Common myeloid progenitor, CD34-positive (primary cell): ENCODE measurements around the gene ENPP3.
A peak's percentile ranks its signal among the peaks of the same experiment; 100 is the strongest.

Source experiments
- CTCF ChIA-PET: fragments of 350-600 bp; sonication (Branson Sonifier 250); formaldehyde crosslinking; loops from one replicate; lab custom pipeline; 2021; ENCODE audit warnings: antibody characterized with exemption; lab: Charles Lee
- POLR2A ChIA-PET: fragments of 350-600 bp; sonication (Branson Sonifier 250); formaldehyde crosslinking; loops from one replicate; lab custom pipeline; 2021; ENCODE audit warnings: antibody characterized with exemption; lab: Charles Lee
- DNase-seq, 3 donors: peaks; one replicate each; pipeline versions ENCODE4 v3.0.0 to v3.0.0-alpha.2; 2013
- H3K27ac ChIP-seq, 2 experiments: 1 replicate in 1 of 2; 2 replicates in 1 of 2; pipeline ENCODE4 v1.7.0; 2013; ENCODE audit warnings: inconsistent platforms in 2 of 2, low read length in 2 of 2, mild to moderate bottlenecking in 2 of 2, low read depth in 1 of 2, moderate library complexity in 1 of 2; ENCODE audit not compliant: severe bottlenecking in 2 of 2, insufficient read depth in 1 of 2, poor library complexity in 1 of 2
- H3K27me3 ChIP-seq, 5 experiments: replicated peaks in 2 of 5; 1 replicate in 3 of 5; 2 replicates in 2 of 5; pipeline versions ENCODE4 v1.6.1 to v1.7.0; 2013; ENCODE audit warnings: low read length in 4 of 5, mild to moderate bottlenecking in 2 of 5, moderate library complexity in 2 of 5, inconsistent platforms in 1 of 5; ENCODE audit not compliant: insufficient read depth in 5 of 5, control insufficient read depth in 4 of 5
- H3K36me3 ChIP-seq, 4 experiments: 1 replicate in 2 of 4; 2 replicates in 2 of 4; pipeline versions ENCODE4 v1.6.1 to v1.7.0; 2013; ENCODE audit warnings: low read length in 3 of 4, control low read depth in 1 of 4, mild to moderate bottlenecking in 1 of 4; ENCODE audit not compliant: control insufficient read depth in 4 of 4, insufficient read depth in 4 of 4
- H3K4me1 ChIP-seq, 4 experiments: 1 replicate in 3 of 4; 2 replicates in 1 of 4; pipeline versions ENCODE4 v1.6.1 to v1.7.1; 2013; ENCODE audit warnings: low read length in 3 of 4, mild to moderate bottlenecking in 3 of 4, control low read depth in 1 of 4, inconsistent platforms in 1 of 4, moderate library complexity in 1 of 4; ENCODE audit not compliant: control insufficient read depth in 4 of 4, insufficient read depth in 4 of 4; ENCODE audit errors: control extremely low read depth in 1 of 4
- H3K4me3 ChIP-seq, 7 experiments: 1 replicate in 4 of 7; 2 replicates in 3 of 7; pipeline versions ENCODE4 v1.5.1 to v1.7.0; 2013; ENCODE audit warnings: mild to moderate bottlenecking in 7 of 7, low read length in 6 of 7, moderate library complexity in 6 of 7, inconsistent platforms in 2 of 7, low read depth in 2 of 7, control low read depth in 1 of 7; ENCODE audit not compliant: insufficient read depth in 4 of 7, control insufficient read depth in 1 of 7; ENCODE audit errors: extremely low read depth in 1 of 7
- H3K9me3 ChIP-seq, 5 experiments: 1 replicate in 4 of 5; 2 replicates in 1 of 5; pipeline versions ENCODE4 v1.6.1 to v1.7.1; 2013; ENCODE audit warnings: low read length in 4 of 5, mild to moderate bottlenecking in 2 of 5, inconsistent platforms in 1 of 5, low read depth in 1 of 5, moderate library complexity in 1 of 5; ENCODE audit not compliant: control insufficient read depth in 4 of 5, insufficient read depth in 2 of 5; ENCODE audit errors: control extremely low read depth in 1 of 5
- WGBS: methylation state at CpG from one replicate; pipeline ENCODE4 v1.1.5; 2013; ENCODE audit not compliant: insufficient coverage; 5-methylcytosine and 5-hydroxymethylcytosine counted together

ENPP3 gene

DNA sequence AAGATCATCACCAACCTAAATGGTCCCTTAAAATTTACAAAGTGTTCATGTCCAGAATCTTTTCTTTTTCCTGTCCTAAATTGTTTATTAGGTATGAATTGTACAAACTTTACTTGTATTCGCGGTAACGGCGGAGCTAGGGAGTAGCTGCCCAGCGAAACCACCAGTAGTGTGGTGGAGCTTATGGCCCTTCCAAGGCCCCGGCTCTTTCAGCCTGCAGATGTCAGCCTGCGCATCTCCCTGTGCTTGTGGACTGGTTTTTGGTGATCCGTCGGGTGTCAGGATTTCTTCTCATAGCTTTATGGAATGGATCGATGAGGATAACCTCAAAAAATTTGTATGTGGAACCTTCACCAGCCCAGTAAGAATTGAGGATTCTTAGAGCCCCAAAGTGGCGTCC is 143.5 kb downstream of the ENPP3 start:
- Histone ChIP-seq H3K4me1 (no peaks in the 10 kb centered on the region), H3K27me3 (peaks cover 0 to 6% (median 0%) of the 10 kb centered on the region in 5 experiments), H3K27ac (no peak overlapping the region), H3K36me3 (no peaks in the 10 kb centered on the region), H3K4me3 (no peak overlapping the region), H3K9me3 (no peaks in the 10 kb centered on the region)
- 97% methylated on average over 10 of the region's 11 CpGs for WGBS
- ChIA-PET CTCF (no interaction called here), POLR2A (no interaction called here)
- no peak for DNase-seq

DNA sequence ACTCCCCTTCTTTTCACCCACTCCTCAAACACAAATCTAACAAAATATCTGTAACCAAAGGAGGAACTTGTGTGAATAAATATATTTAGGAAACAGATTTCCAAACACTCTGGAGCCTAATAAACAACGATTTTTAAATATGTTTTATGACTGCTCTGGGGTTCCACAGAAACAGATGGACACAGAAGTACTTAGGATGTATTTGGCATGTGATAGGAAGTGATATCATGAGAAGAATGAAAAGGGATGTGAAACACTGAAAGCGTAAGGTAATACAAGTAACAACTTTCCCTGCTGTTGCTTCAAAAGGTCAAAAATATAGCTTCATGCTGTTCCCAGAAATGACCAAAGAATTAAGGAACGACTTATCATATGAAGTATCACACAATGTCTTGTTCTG is 144.6 kb downstream of the ENPP3 start:
- ChIA-PET CTCF (no interaction called here), POLR2A (no interaction called here)
- Histone ChIP-seq H3K9me3 (peaks cover 0 to 3% (median 0%) of the 10 kb centered on the region in 5 experiments), H3K27me3 (peaks cover 0 to 13% (median 0%) of the 10 kb centered on the region in 5 experiments), H3K27ac (no peak overlapping the region), H3K4me3 (no peak overlapping the region), H3K4me1 (no peaks in the 10 kb centered on the region), H3K36me3 (no peaks in the 10 kb centered on the region)
- WGBS, result 96% methylated on average over 3 of the region's 3 CpGs
- DNase-seq, result no peak

DNA sequence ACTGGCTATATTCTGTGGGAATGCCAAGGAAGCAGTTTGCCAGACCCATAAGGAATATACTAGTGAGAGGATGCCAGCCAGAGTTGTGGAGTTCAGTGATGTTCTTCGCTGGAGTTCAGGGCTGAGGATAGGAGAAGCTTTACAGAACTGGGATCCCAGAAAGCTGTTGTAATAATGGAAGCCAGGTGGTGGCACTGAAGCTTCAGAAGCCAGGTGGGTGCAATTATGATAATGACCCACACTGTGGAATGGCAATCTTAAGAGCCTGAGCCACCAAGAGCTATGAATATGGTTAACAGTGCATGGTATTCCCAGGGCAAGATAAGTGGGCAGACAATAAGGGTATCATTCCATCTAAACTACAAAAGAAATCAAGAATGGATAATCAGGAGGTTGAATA is 145.7 kb downstream of the ENPP3 start:
- Histone ChIP-seq H3K4me1 (no peaks in the 10 kb centered on the region), H3K27ac (no peak overlapping the region), H3K4me3 (no peak overlapping the region), H3K9me3 (peaks cover 0 to 3% (median 0%) of the 10 kb centered on the region in 5 experiments), H3K36me3 (no peaks in the 10 kb centered on the region), H3K27me3 (peaks cover 0 to 15% (median 2%) of the 10 kb centered on the region in 5 experiments)
- CTCF ChIA-PET, result no interaction called here
- POLR2A ChIA-PET, result no interaction called here
- 100% methylated on average over 1 of the region's 1 CpG for WGBS
- no peak for DNase-seq

GRCh38 chr6:131784561-131784960 is 147.5 kb downstream of the ENPP3 start:
- Histone ChIP-seq H3K27ac (no peak overlapping the region), H3K9me3 (peaks cover 0 to 3% (median 0%) of the 10 kb centered on the region in 5 experiments), H3K4me1 (no peaks in the 10 kb centered on the region), H3K4me3 (no peak overlapping the region), H3K36me3 (no peaks in the 10 kb centered on the region), H3K27me3 (peaks cover 0 to 15% (median 0%) of the 10 kb centered on the region in 5 experiments)
- CTCF ChIA-PET, result no interaction called here
- 100% methylated on average over 1 of the region's 1 CpG for WGBS
- no peak for DNase-seq
- POLR2A ChIA-PET, result no interaction called here

- H3K27ac ChIP-seq, result no peak overlapping the region
- DNase-seq, result no peak
- H3K9me3 ChIP-seq, result peaks cover 0 to 3% (median 0%) of the 10 kb centered on the region in 5 experiments
- H3K4me1 ChIP-seq, result no peaks in the 10 kb centered on the region
- CTCF ChIA-PET, result no interaction called here
- no peaks in the 10 kb centered on the region for H3K36me3 ChIP-seq
- peaks cover 0 to 13% (median 0%) of the 10 kb centered on the region in 5 experiments for H3K27me3 ChIP-seq
- POLR2A ChIA-PET, result no interaction called here
- no peak overlapping the region for H3K4me3 ChIP-seq
Measured at GRCh38 chr6:131787079-131787478, 150.0 kb downstream of the ENPP3 start.

DNA sequence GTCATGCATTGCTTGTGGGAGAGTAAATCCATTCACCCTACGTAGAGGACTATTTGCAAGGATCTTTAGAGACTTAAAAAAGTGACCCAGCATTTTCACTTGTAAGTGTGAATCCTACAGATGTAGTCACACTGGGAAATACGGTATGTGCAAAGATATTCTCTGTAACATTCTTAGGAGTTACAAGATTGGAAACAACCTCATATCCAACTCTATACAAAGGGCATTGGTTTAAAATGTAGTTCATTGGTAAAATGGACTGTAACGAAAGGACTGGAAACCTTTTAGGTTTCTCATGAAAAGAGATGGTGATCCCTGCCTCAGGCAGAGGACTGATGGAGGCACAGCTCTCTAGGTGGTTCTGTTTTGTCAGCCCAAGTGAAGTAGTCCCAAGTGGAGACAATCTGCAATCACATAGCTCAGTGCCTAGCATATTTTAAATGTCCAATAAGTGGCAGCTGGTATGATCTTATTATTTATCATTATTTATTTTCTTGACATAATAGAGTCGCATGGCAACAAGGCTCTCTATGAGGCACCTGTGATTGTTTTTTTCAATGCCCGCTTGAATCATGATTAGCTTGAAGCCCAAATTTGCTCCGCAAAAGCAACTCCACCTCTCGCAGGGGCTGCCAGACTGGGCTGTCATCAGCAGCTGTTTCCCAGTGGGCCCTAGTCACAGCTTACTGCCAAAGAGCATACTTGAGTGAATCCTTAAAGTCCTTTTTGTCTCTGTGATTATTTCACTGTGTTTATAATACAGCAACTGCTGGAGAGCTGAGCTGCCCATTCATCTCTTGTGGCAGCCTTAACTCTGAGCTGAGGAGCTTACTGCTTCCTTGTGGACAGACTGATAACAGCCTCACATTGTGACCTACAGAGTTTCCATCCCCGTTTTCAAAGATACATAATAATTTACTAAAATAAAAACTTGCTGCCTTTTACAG is 150.9 kb downstream of the ENPP3 start:
- H3K4me3 ChIP-seq, result no peak overlapping the region
- no peaks in the 10 kb centered on the region for H3K4me1 ChIP-seq
- H3K36me3 ChIP-seq, result no peaks in the 10 kb centered on the region
- CTCF ChIA-PET, result no interaction called here
- POLR2A ChIA-PET, result no interaction called here
- 99% methylated on average over 6 of the region's 8 CpGs for WGBS
- no peak overlapping the region for H3K27ac ChIP-seq
- DNase-seq, result no peak
- H3K9me3 ChIP-seq, result peaks cover 0 to 3% (median 0%) of the 10 kb centered on the region in 5 experiments
- peaks cover 0 to 13% (median 0%) of the 10 kb centered on the region in 5 experiments for H3K27me3 ChIP-seq

DNA sequence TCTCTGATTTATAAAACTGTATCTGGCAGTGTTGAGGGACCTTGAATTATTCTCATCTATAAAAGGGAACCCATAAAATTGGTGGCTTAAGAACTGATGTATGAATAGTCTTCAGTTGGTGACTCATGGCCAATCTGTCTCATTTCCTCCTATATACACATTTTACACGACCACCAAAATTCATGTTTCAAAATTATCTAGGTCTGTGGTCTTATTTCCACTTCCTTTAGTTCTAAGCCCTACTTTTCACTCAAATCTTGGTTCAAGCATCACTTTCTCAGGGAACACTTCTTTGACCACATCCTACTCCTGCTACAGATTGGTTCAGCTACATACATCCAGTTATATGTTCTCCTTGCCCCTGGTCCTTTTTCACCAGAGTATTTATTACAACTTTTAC is 152.1 kb downstream of the ENPP3 start:
- ChIA-PET POLR2A (no interaction called here), CTCF (no interaction called here)
- Histone ChIP-seq H3K36me3 (no peaks in the 10 kb centered on the region), H3K4me1 (no peaks in the 10 kb centered on the region), H3K4me3 (no peak overlapping the region), H3K27me3 (peaks cover 0 to 10% (median 0%) of the 10 kb centered on the region in 5 experiments), H3K27ac (no peak overlapping the region), H3K9me3 (peaks cover 0 to 3% (median 0%) of the 10 kb centered on the region in 5 experiments)
- DNase-seq, result peak in 2 of 3 donors; percentile 55 to 69
- 0% methylated on average over 1 of the region's 1 CpG for WGBS
